CD14-positive monocyte (primary cell): ENCODE data around the gene FDX2. TPM values are rescaled to one million over a fixed set of nuclear protein-coding genes. Genes with fewer than 3 reads are reported as not detected.

Experiments
- DNase-seq, 3 donors: peaks; one replicate each; pipeline ENCODE4 v3.0.0-alpha.2; 2011 to 2022
- H2AFZ ChIP-seq: 2 replicates; pipeline ENCODE4 v1.6.0; 2012; ENCODE audit warnings: mild to moderate bottlenecking, low read depth, low read length, inconsistent platforms; ENCODE audit not compliant: insufficient read depth, poor library complexity, severe bottlenecking
- H3K27ac ChIP-seq, 2 donors: 1 replicate in 1 of 2; 2 replicates in 1 of 2; pipeline ENCODE4 v1.5.1; 2012 to 2013; ENCODE audit warnings: low read length in 2 of 2, control low read depth in 1 of 2, inconsistent platforms in 1 of 2, low read depth in 1 of 2, mild to moderate bottlenecking in 1 of 2
- H3K27me3 ChIP-seq, 2 donors: one replicate each; pipeline versions ENCODE4 v1.6.0 to v1.6.1; 2011 to 2013; ENCODE audit warnings: low read length in 2 of 2; ENCODE audit not compliant: control insufficient read depth in 2 of 2, insufficient read depth in 2 of 2
- H3K36me3 ChIP-seq, 2 donors: replicated peaks in 1 of 2; 1 replicate in 1 of 2; 2 replicates in 1 of 2; pipeline versions ENCODE4 v1.5.1 to v1.6.1; 2012 to 2013; ENCODE audit warnings: low read length in 2 of 2, control low read depth in 1 of 2, inconsistent platforms in 1 of 2, mild to moderate bottlenecking in 1 of 2; ENCODE audit not compliant: insufficient read depth in 2 of 2, control insufficient read depth in 1 of 2
- H3K4me1 ChIP-seq, 2 donors: 1 replicate in 1 of 2; 2 replicates in 1 of 2; pipeline versions ENCODE4 v1.5.1 to v1.6.1; 2012 to 2013; ENCODE audit warnings: low read length in 2 of 2, control low read depth in 1 of 2, inconsistent platforms in 1 of 2, mild to moderate bottlenecking in 1 of 2, moderate library complexity in 1 of 2; ENCODE audit not compliant: insufficient read depth in 2 of 2, control insufficient read depth in 1 of 2
- H3K4me2 ChIP-seq: replicated peaks from 2 replicates; pipeline ENCODE3; 2012; ENCODE audit warnings: low read length, moderate library complexity, mild to moderate bottlenecking; ENCODE audit not compliant: poor library complexity, severe bottlenecking; ENCODE audit errors: extremely low read depth
- H3K4me3 ChIP-seq, 3 experiments: fragments of 200-600 bp in 1 of 3; sonication (generic) in 1 of 3; replicated peaks in 1 of 3; 1 replicate in 2 of 3; 2 replicates in 1 of 3; pipeline ENCODE4 v1.5.1; 2011 to 2013; ENCODE audit warnings: low read length in 3 of 3, mild to moderate bottlenecking in 3 of 3, control low read depth in 2 of 3, low read depth in 2 of 3, inconsistent platforms in 1 of 3, moderate library complexity in 1 of 3
- H3K79me2 ChIP-seq: 2 replicates; pipeline ENCODE4 v1.6.0; 2012; ENCODE audit warnings: mild to moderate bottlenecking, control low read depth, inconsistent platforms, low read length, moderate library complexity; ENCODE audit not compliant: insufficient read depth
- H3K9ac ChIP-seq: 2 replicates; pipeline ENCODE4 v1.6.0; 2017; ENCODE audit warnings: low read length, mild to moderate bottlenecking; ENCODE audit not compliant: insufficient read depth, poor library complexity, severe bottlenecking
- H3K9me3 ChIP-seq, 2 donors: replicated peaks in 1 of 2; 1 replicate in 1 of 2; 2 replicates in 1 of 2; pipeline versions ENCODE4 v1.5.1 to v1.6.1; 2012 to 2013; ENCODE audit warnings: low read length in 2 of 2, control low read depth in 1 of 2; ENCODE audit not compliant: control insufficient read depth in 1 of 2, insufficient read depth in 1 of 2
- H4K20me1 ChIP-seq: 2 replicates; pipeline ENCODE4 v1.6.0; 2012; ENCODE audit warnings: mild to moderate bottlenecking, low read length, control low read depth, moderate library complexity; ENCODE audit not compliant: insufficient read depth
- H3K27ac Mint-ChIP-seq, 7 donors: one replicate each; pipeline ENCODE4 v1.8.0; 2020; ENCODE audit warnings: mild to moderate bottlenecking in 7 of 7, mixed read lengths in 7 of 7, moderate library complexity in 6 of 7, inconsistent platforms in 2 of 7
- H3K27me3 Mint-ChIP-seq, 3 donors: one replicate each; pipeline ENCODE4 v1.8.0; 2021 to 2022; ENCODE audit warnings: low read depth in 3 of 3, mild to moderate bottlenecking in 3 of 3, mixed read lengths in 3 of 3, moderate library complexity in 3 of 3, inconsistent platforms in 1 of 3
- H3K36me3 Mint-ChIP-seq, 2 donors: one replicate each; pipeline ENCODE4 v1.8.0; 2020; ENCODE audit warnings: mixed read lengths in 2 of 2, inconsistent platforms in 1 of 2, mild to moderate bottlenecking in 1 of 2
- H3K4me1 Mint-ChIP-seq: one replicate; pipeline ENCODE4 v1.8.0; 2020; ENCODE audit warnings: mild to moderate bottlenecking, mixed read lengths
- H3K4me3 Mint-ChIP-seq, 2 donors: one replicate each; pipeline ENCODE4 v1.8.0; 2020; ENCODE audit warnings: mild to moderate bottlenecking in 2 of 2, mixed read lengths in 2 of 2, moderate library complexity in 1 of 2
- H3K9me3 Mint-ChIP-seq, 7 donors: one replicate each; pipeline ENCODE4 v1.8.0; 2020 to 2022; ENCODE audit warnings: mixed read lengths in 7 of 7, mild to moderate bottlenecking in 6 of 7, moderate library complexity in 6 of 7, inconsistent platforms in 2 of 7
- WGBS: methylation state at CpG from one replicate; pipeline ENCODE4 v1.1.5; 2013; ENCODE audit warnings: missing lambda C conversion rate; ENCODE audit not compliant: insufficient coverage; 5-methylcytosine and 5-hydroxymethylcytosine counted together
- intact Hi-C, 2 donors: fragments of 100-400 bp; cut with micrococcal nuclease; formaldehyde crosslinking; loops; one replicate each; pipeline versions ENCODE4 v1.15.0 to v1.15.1; 2023
- polyA plus RNA-seq, 3 donors: library from polyadenylated mRNA; depleted of rRNA in 1 of 3; unstranded in 2 of 3; stranded (reverse) in 1 of 3; fragments of 300-500 nt in 2 of 3; fragments of >200 nt in 1 of 3; fragmentation: Illumina TruSeq in 2 of 3; gene quantifications; 1 replicate in 2 of 3; 2 replicates in 1 of 3; pipeline ENCODE4 v1.2.3, GENCODE V29; 2012 to 2021
- TF ChIP-seq, protein P1 (sequence below): fragments of 200-600 bp; IDR thresholded peaks from one replicate; pipeline ENCODE4 v1.8.0; 2022; ENCODE audit warnings: antibody characterized with exemption, mild to moderate bottlenecking

The FDX2 gene
- polyA plus RNA-seq, 3 donors = 5.5 to 6.8 (median 6.7) TPM

DNA sequence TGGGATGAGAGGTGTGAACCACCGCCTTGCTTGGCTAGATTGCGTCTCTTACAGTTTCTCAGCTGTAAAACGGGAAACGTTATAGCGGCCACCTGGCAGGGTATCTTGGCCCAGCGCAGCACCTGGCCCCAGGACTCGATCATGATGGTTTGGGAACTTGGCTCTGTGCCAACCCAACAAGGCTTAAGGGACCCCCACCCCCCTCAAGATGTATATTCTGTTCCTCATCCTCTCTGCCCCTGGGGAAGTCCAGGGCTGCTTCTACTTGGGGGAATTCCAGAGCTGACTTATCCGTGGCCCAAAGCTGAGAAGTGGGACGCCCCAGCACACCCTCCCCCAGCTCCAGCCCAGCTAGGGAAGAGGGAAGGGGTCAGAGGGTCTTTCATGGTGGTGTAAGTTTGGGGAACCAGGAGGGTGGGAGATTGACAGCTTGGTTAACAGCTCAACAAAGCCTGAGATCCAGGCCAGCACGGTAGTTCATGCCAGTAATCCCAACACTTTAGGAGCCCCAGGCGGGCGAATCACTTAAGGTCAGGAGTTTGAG is 44.2 kb downstream of the FDX2 start:
- Histone ChIP-seq H3K79me2 (peaks cover 30% of the 10 kb centered on the region), H3K4me2 (peak overlapping the region; percentile 89), H3K4me3 (peak overlapping the region; percentile 75 to 96 (median 76)), H3K27ac (peak overlapping the region; percentile 95 to 96), H3K36me3 (peaks cover 19 to 29% of the 10 kb centered on the region in 2 donors), H4K20me1 (peaks cover 56% of the 10 kb centered on the region), H3K27me3 (no peaks in the 10 kb centered on the region), H3K9ac (peak overlapping the region; percentile 92), H2AFZ (no peak overlapping the region), H3K4me1 (peaks cover 42 to 60% of the 10 kb centered on the region in 2 donors), H3K9me3 (no peaks in the 10 kb centered on the region)
- TF ChIP-seq, protein P1, sequence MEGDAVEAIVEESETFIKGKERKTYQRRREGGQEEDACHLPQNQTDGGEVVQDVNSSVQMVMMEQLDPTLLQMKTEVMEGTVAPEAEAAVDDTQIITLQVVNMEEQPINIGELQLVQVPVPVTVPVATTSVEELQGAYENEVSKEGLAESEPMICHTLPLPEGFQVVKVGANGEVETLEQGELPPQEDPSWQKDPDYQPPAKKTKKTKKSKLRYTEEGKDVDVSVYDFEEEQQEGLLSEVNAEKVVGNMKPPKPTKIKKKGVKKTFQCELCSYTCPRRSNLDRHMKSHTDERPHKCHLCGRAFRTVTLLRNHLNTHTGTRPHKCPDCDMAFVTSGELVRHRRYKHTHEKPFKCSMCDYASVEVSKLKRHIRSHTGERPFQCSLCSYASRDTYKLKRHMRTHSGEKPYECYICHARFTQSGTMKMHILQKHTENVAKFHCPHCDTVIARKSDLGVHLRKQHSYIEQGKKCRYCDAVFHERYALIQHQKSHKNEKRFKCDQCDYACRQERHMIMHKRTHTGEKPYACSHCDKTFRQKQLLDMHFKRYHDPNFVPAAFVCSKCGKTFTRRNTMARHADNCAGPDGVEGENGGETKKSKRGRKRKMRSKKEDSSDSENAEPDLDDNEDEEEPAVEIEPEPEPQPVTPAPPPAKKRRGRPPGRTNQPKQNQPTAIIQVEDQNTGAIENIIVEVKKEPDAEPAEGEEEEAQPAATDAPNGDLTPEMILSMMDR = no peak
- Mint-ChIP-seq H3K27ac (peak overlapping the region; percentile 97 to 99 (median 98)), H3K4me1 (peaks cover 41% of the 10 kb centered on the region), H3K36me3 (peaks cover 23 to 49% of the 10 kb centered on the region in 2 donors), H3K9me3 (peaks cover 0 to 2% (median 0%) of the 10 kb centered on the region in 7 donors), H3K27me3 (peaks cover 2 to 4% (median 3%) of the 10 kb centered on the region in 3 donors), H3K4me3 (peak overlapping the region; percentile 88 to 93)
- 3% methylated on average over 6 of the region's 12 CpGs for WGBS
- intact Hi-C loops = loop anchor here (2.0 to 5.0 kb wide), 3 partner anchors 61 to 109 kb away; partner anchors contain the start of genes RAVER1 (in 2 of the 2) and TYK2 (in 1 of the 2)
- peak; percentile 74 to 96 (median 84) for DNase-seq

DNA sequence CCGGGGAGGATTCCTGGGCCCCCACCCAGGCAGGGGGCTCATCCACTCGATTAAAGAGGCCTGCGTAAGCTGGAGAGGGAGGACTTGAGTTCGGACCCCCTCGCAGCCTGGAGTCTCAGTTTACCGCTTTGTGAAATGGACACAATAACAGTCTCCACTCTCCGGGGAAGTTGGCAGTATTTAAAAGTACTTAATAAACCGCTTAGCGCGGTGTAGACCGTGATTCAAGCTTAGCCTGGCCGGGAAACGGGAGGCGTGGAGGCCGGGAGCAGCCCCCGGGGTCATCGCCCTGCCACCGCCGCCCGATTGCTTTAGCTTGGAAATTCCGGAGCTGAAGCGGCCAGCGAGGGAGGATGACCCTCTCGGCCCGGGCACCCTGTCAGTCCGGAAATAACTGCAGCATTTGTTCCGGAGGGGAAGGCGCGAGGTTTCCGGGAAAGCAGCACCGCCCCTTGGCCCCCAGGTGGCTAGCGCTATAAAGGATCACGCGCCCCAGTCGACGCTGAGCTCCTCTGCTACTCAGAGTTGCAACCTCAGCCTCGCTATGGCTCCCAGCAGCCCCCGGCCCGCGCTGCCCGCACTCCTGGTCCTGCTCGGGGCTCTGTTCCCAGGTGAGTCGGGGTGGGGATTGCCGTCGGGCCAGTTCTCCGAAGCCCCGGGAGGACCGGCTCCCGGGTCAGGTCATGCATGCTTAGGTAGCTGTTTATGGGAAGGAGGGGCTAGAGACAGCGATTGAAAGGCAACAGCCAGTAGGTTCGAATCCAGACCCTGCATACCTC is 45.0 kb downstream of the FDX2 start, which contains the start of gene ICAM1:
ICAM1 (plus strand) TSS at position 505 of the 779 bp plus-strand sequence; CDS start at position 545, 40 bp downstream.
- peak within 1 kb of the TSS; percentile 73 for H2AFZ ChIP-seq
- peak within 1 kb of the TSS; percentile 89 for H3K4me2 ChIP-seq
- Mint-ChIP-seq H3K4me3 (peak within 1 kb of the TSS; percentile 88 to 93), H3K9me3 (peaks cover 0 to 2% (median 0%) of the 10 kb centered on the region in 7 donors), H3K4me1 (peaks cover 41% of the 10 kb centered on the region), H3K27ac (peak within 1 kb of the TSS; percentile 97 to 99 (median 98)), H3K27me3 (peaks cover 2 to 4% (median 3%) of the 10 kb centered on the region in 3 donors), H3K36me3 (peaks cover 20 to 41% of the 10 kb centered on the region in 2 donors)
- intact Hi-C loops = loop anchor here (2.0 to 5.0 kb wide), 3 partner anchors 61 to 110 kb away; partner anchors contain the start of genes RAVER1 (in 2 of the 2) and TYK2 (in 1 of the 2)
- TF ChIP-seq, protein P1 = peak; percentile 14
- peak; percentile 91 to 99 (median 95) for DNase-seq
- under 1% methylated on average over 45 of the region's 51 CpGs for WGBS
- H3K4me1 ChIP-seq = peaks cover 42 to 55% of the 10 kb centered on the region in 2 donors
- no peaks in the 10 kb centered on the region for H3K27me3 ChIP-seq
- peak within 1 kb of the TSS; percentile 75 to 96 (median 76) for H3K4me3 ChIP-seq
- H3K9ac ChIP-seq = peak within 1 kb of the TSS; percentile 92
- H3K9me3 ChIP-seq = no peaks in the 10 kb centered on the region
- H3K36me3 ChIP-seq = peaks cover 14 to 21% of the 10 kb centered on the region in 2 donors
- peak within 1 kb of the TSS; percentile 95 to 96 for H3K27ac ChIP-seq
- H4K20me1 ChIP-seq = peaks cover 48% of the 10 kb centered on the region
- H3K79me2 ChIP-seq = peaks cover 30% of the 10 kb centered on the region
